Mucosa of descending colon (tissue), 3 donors: ENCODE data around the gene CTSC. TPM values are rescaled to one million over a fixed set of nuclear protein-coding genes. Genes with fewer than 3 reads are reported as not detected.
A peak's percentile ranks its signal among the peaks of the same experiment; 100 is the strongest.

Source experiments
- ATAC-seq: fragments of 200-7000 bp; cut with Tn5 transposase; one replicate; pipeline ENCODE4 v1.9.1; 2020; ENCODE audit warnings: mild to moderate bottlenecking, moderate library complexity
- DNase-seq, 3 donors: peaks; one replicate each; pipeline ENCODE4 v3.0.0-alpha.2; 2020
- H3K36me3 ChIP-seq: fragments of 200-600 bp; one replicate; pipeline ENCODE4 v1.8.0; 2021; ENCODE audit warnings: low read depth, mild to moderate bottlenecking
- H3K4me1 ChIP-seq: fragments of 200-600 bp; one replicate; pipeline ENCODE4 v1.8.0; 2021; ENCODE audit warnings: low read depth, mild to moderate bottlenecking
- H3K4me3 ChIP-seq: fragments of 200-600 bp; one replicate; pipeline ENCODE4 v1.8.0; 2021; ENCODE audit warnings: mild to moderate bottlenecking
- H3K9me3 ChIP-seq: fragments of 200-600 bp; one replicate; pipeline ENCODE4 v1.8.0; 2021; ENCODE audit warnings: mild to moderate bottlenecking
- intact Hi-C, 2 donors: fragments of 100-400 bp; cut with DNase I in 1 of 2; cut with micrococcal nuclease in 1 of 2; formaldehyde crosslinking; loops; one replicate each; pipeline versions ENCODE4 v1.11.0 to v1.11.1; 2022; cut with DNase I, micrococcal nuclease
- total RNA-seq, 3 donors: library from RNA; stranded (reverse); fragmentation: NEBNext Ultra II Directional in 2 of 3; extraction: Animal tissue kit (Norgen Biotek cat#: 25700) in 2 of 3; gene quantifications; one replicate each; pipeline versions ENCODE4 v1.2.1 to v1.2.4, GENCODE V29; 2021 to 2023
- TF ChIP-seq, protein P1 (sequence below): fragments of 200-600 bp; IDR thresholded peaks from one replicate; pipeline ENCODE4 v1.8.0; 2022; ENCODE audit warnings: antibody characterized with exemption, mild to moderate bottlenecking
- donor health status: DM: no; HTN: no; CAD: no; lungs with moderate emphysema.
- donor health status: DM: no; HTN: no; CAD: no.
- donor health status: DM: no; HTN: yes; CAD: no.

Gene CTSC
- total RNA-seq, 3 donors from 2014 or later: 74.7 to 131 (median 82.3) TPM

DNA sequence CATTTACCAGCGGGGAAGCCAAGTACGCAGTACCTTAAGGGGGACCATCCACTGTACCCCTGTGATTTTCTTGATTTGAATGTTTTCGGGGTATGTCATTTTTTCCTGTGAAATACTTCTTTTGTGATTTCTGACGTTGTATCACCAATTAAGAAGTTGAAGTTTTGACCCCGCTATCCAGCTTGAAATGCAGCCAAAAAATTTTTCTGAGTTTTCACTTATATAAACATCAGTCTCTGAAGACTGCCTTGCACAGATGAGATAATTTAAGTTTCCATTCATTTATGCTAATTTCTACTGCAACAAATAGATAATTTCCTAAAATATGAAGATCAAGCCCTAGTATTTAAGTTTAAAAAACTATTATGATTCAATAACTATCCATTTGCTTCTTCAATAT is 20.0 kb downstream of the CTSC start:
- DNase-seq (no peak), ATAC-seq (no peak)
- Histone ChIP-seq H3K36me3 (no peaks in the 10 kb centered on the region), H3K4me1 (peaks cover 22% of the 10 kb centered on the region), H3K9me3 (no peaks in the 10 kb centered on the region), H3K4me3 (no peak overlapping the region)
- intact Hi-C loops: no loop called here
- TF ChIP-seq, protein P1, sequence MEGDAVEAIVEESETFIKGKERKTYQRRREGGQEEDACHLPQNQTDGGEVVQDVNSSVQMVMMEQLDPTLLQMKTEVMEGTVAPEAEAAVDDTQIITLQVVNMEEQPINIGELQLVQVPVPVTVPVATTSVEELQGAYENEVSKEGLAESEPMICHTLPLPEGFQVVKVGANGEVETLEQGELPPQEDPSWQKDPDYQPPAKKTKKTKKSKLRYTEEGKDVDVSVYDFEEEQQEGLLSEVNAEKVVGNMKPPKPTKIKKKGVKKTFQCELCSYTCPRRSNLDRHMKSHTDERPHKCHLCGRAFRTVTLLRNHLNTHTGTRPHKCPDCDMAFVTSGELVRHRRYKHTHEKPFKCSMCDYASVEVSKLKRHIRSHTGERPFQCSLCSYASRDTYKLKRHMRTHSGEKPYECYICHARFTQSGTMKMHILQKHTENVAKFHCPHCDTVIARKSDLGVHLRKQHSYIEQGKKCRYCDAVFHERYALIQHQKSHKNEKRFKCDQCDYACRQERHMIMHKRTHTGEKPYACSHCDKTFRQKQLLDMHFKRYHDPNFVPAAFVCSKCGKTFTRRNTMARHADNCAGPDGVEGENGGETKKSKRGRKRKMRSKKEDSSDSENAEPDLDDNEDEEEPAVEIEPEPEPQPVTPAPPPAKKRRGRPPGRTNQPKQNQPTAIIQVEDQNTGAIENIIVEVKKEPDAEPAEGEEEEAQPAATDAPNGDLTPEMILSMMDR: no peak

DNA sequence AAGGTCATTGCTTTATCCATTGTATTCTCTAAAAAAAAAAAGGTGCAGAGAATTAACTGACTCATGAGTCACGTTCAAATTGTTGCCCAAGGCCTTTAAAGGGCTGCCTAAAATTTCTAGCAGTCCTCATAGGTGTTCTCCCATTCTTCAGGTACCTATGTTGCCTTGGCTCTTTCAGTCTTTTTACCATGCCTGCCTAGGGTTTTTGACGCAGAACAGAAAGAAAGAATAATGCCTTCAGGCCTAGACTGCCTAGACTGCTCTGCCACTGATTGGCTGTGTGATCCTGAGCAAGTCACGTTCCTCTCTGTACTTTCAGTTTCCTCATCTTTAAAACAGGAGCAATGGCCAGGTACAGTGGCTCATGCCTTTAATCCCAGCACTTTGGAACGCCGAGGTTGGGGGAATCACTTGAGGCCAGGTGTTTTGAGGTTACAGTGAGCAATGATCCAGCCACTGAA is 21.5 kb downstream of the CTSC start:
- ATAC-seq (peak; percentile 81), DNase-seq (no peak)
- Histone ChIP-seq H3K4me1 (peaks cover 22% of the 10 kb centered on the region), H3K4me3 (no peak overlapping the region), H3K9me3 (no peaks in the 10 kb centered on the region), H3K36me3 (no peaks in the 10 kb centered on the region)
- intact Hi-C loops: no loop called here
- TF ChIP-seq, protein P1: no peak

DNA sequence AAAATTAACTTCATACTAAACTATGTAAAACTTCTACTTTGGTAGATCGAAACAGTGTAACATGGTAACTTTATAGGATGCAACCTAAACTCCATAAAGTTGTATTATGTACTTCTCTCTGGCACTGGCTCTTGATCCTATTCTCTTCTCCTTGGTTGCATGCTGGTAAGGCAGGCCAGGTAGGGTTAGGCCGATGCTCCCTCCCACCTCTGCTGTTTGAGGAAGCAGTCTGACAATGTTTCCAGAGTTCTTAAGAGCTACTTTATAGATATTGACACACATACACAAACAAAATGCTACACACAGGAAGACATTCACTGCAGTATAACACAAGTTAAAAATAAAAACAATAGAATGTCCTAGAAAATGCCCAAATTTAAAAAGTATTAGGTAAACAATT is 22.5 kb downstream of the CTSC start:
- H3K4me1 ChIP-seq: peaks cover 22% of the 10 kb centered on the region
- DNase-seq (no peak), ATAC-seq (peak; percentile 64)
- TF ChIP-seq, protein P1: no peak
- no peaks in the 10 kb centered on the region for H3K36me3 ChIP-seq
- no peaks in the 10 kb centered on the region for H3K9me3 ChIP-seq
- intact Hi-C loops: no loop called here
- no peak overlapping the region for H3K4me3 ChIP-seq

DNA sequence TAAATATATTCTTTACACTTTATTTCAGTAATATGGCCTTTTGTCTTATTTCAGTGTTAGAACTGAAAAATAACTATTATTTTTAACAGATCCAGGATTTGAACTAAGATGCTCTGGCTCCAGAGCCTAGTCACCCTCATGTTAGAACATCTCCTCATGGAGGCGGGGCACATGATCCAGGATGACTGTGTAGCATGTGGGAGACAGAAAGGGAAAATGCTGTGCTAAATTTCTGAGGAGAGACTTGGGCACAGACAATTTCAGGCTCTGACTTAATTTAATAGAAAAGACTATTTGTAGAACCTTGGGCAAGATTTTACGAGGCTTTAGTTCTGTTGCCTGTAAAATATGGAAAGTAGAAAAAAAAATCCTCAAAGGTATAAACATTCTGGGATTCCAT is 24.1 kb downstream of the CTSC start:
- Histone ChIP-seq H3K4me3 (no peak overlapping the region), H3K9me3 (no peaks in the 10 kb centered on the region), H3K4me1 (peaks cover 22% of the 10 kb centered on the region), H3K36me3 (no peaks in the 10 kb centered on the region)
- TF ChIP-seq, protein P1: no peak
- intact Hi-C loops: no loop called here
- DNase-seq: no peak
- no peak for ATAC-seq

DNA sequence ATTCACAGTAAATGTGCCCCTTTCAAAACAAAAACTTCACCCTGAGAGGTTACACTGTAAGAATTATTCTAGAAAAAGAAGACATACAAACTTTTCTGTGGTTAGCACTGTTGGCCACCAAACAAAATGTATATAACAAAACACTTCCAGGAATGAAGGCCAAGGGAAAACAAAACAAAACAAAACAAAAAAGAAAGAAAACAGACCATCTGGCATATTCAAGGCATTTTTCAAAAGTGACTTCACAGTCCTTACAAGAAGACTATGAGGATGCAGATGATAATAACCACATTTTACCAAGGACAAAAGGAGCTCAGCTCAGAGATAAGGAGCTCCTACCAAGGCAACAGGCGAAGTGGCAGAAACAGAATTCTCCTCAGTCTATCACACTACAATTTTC is 24.9 kb downstream of the CTSC start:
- no peak overlapping the region for H3K4me3 ChIP-seq
- no peak for DNase-seq
- no peaks in the 10 kb centered on the region for H3K9me3 ChIP-seq
- H3K36me3 ChIP-seq: no peaks in the 10 kb centered on the region
- no peak for ATAC-seq
- peaks cover 15% of the 10 kb centered on the region for H3K4me1 ChIP-seq
- TF ChIP-seq, protein P1: no peak
- intact Hi-C loops: no loop called here

DNA sequence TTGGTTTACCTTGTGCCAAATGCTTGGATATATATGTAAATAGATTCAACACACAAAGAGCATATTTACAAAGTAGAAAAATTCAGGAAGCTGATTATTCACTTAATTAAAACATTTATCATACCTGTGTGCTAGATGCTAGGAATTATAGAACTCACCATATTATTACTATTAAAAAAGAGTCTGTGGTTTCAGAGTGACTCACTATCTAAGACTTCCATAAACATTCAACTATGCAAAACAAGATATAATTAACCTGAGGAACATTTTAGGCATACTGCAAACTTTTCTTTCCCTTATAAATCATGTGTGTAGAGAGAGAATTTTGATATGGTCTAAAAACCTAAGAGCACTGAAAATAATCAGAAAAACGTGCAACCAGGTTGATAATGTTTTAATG is 27.3 kb downstream of the CTSC start:
- H3K9me3 ChIP-seq: no peaks in the 10 kb centered on the region
- intact Hi-C loops: no loop called here
- TF ChIP-seq, protein P1: no peak

More for the DNA sequence above, 27.3 kb downstream of the CTSC start:
- no peak overlapping the region for H3K4me3 ChIP-seq
- ATAC-seq (no peak), DNase-seq (no peak)
- H3K36me3 ChIP-seq: no peaks in the 10 kb centered on the region
- H3K4me1 ChIP-seq: peaks cover under 1% of the 10 kb centered on the region
